Measurements from ENCODE around the gene WDR44. TPM values are rescaled to one million over a fixed set of nuclear protein-coding genes. Genes with fewer than 3 reads are reported as not detected.

Gene WDR44
- polyA plus RNA-seq, 1 experiment, result 7.5 TPM

DNA sequence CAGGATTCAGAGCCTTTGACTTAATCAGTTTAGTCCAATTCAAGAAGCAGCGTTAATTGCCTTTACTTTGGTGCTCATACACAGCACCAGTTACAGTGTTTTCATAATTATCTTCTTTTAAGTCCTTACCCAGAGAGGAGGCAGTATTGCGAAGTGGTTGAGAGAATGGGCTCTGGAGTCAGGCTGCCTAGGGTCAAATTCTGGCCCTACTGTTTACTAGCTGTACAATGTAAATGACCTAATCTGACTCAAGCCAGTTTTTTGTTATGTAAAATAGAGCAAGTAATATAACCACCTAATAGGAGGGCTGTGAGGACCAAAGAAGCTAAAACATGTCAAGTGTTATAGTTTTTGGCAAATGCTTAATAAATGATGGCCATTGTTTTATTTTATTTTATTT lies 27.6 kb downstream of the WDR44 start:
- no peak for DNase-seq (ENCODE audit: low read depth)
- CTCF ChIA-PET, result interaction anchor here (1.7 kb wide), 1 partner anchor 12 kb away, joined by 3 read pairs; no protein-coding TSS in a partner anchor
- TF ChIP-seq CTCF (IDR thresholded peaks at IDR 0.05; ENCODE audit: insufficient read depth, low read depth, low read length), result no peak

GRCh38 chrX:118383120-118383519 lies 37.2 kb downstream of the WDR44 start:
- CTCF ChIA-PET, result no interaction called here
- TF ChIP-seq CTCF (IDR thresholded peaks at IDR 0.05; ENCODE audit: insufficient read depth, low read depth, low read length), result no peak
- H3K4me3 ChIP-seq (ENCODE audit: low read depth, low read length), result no peak overlapping the region
- POLR2A ChIA-PET, result no interaction called here
- no peaks in the 10 kb centered on the region for H3K27me3 ChIP-seq (ENCODE audit: control insufficient read depth, insufficient read depth, low read length)
- no peaks in the 10 kb centered on the region for H3K36me3 ChIP-seq (ENCODE audit: control insufficient read depth, insufficient read depth, low read length)
- DNase-seq (ENCODE audit: low read depth), result no peak

More for the DNA sequence above, 27.6 kb downstream of the WDR44 start:
- POLR2A ChIA-PET, result no interaction called here
- Histone ChIP-seq H3K27me3 (ENCODE audit: control insufficient read depth, insufficient read depth, low read length) (no peaks in the 10 kb centered on the region), H3K36me3 (ENCODE audit: control insufficient read depth, insufficient read depth, low read length) (no peaks in the 10 kb centered on the region), H3K4me3 (ENCODE audit: low read depth, low read length) (no peak overlapping the region)

GRCh38 chrX:118392716-118393115 lies 46.8 kb downstream of the WDR44 start:
- no peak for DNase-seq (ENCODE audit: low read depth)
- no peak overlapping the region for H3K4me3 ChIP-seq (ENCODE audit: low read depth, low read length)
- ChIA-PET CTCF (no interaction called here), POLR2A (no interaction called here)
- no peaks in the 10 kb centered on the region; the same call in 1 of the 2 replicates for H3K36me3 ChIP-seq (ENCODE audit: control insufficient read depth, insufficient read depth, low read length)
- H3K27me3 ChIP-seq (ENCODE audit: control insufficient read depth, insufficient read depth, low read length), result no peaks in the 10 kb centered on the region
- no peak for TF ChIP-seq CTCF (IDR thresholded peaks at IDR 0.05; ENCODE audit: insufficient read depth, low read depth, low read length)

DNA sequence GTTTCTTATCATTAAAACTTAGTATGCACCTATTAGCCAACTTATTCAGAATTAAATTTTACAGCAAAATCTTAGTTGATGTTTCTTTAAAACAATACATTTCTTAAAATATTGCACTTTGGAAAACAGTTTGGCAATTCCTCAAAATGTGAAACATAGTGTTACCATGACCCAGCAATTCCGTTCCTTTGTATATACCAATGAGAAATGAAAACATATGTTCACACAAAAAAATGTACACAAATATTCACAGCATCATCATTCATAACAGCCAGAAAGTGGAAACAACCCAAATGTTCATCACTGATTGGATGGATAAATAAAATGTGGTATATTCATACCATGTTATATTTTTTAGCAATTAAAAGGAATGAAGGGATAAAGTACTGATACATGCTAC lies 50.2 kb downstream of the WDR44 start:
- CTCF ChIA-PET, result no interaction called here
- POLR2A ChIA-PET, result no interaction called here
- H3K27me3 ChIP-seq (ENCODE audit: control insufficient read depth, insufficient read depth, low read length), result no peaks in the 10 kb centered on the region
- TF ChIP-seq CTCF (IDR thresholded peaks at IDR 0.05; ENCODE audit: insufficient read depth, low read depth, low read length), result no peak
- no peak for DNase-seq (ENCODE audit: low read depth)
- no peak overlapping the region for H3K4me3 ChIP-seq (ENCODE audit: low read depth, low read length)
- peaks cover 2% of the 10 kb centered on the region for H3K36me3 ChIP-seq (ENCODE audit: control insufficient read depth, insufficient read depth, low read length)

GRCh38 chrX:118418811-118419251 lies 72.9 kb downstream of the WDR44 start:
- ChIA-PET CTCF (interaction anchor here (0.8 kb wide), 1 partner anchor 40 kb away, joined by 3 read pairs; no protein-coding TSS in a partner anchor), POLR2A (no interaction called here)
- no peak for TF ChIP-seq CTCF (IDR thresholded peaks at IDR 0.05; ENCODE audit: insufficient read depth, low read depth, low read length)
- Histone ChIP-seq H3K4me3 (ENCODE audit: low read depth, low read length) (no peak overlapping the region), H3K27me3 (ENCODE audit: control insufficient read depth, insufficient read depth, low read length) (no peaks in the 10 kb centered on the region), H3K36me3 (ENCODE audit: control insufficient read depth, insufficient read depth, low read length) (no peaks in the 10 kb centered on the region)
- no peak for DNase-seq (ENCODE audit: low read depth)
